Activated effector memory CD4-positive, alpha-beta T cell treated with Interleukin-2 at 50 U/mL for 16 hours (primary cell): ENCODE measurements around the gene BEND3.
"Not testable (repeated sequence)": the region's sequence is repeated elsewhere in the genome, so short reads cannot be mapped to it uniquely, and the experiment has no call there.

Experiments used
- DNase-seq: peaks from one replicate; pipeline ENCODE4 v3.0.0-alpha.2; 2020

The BEND3 gene

DNA sequence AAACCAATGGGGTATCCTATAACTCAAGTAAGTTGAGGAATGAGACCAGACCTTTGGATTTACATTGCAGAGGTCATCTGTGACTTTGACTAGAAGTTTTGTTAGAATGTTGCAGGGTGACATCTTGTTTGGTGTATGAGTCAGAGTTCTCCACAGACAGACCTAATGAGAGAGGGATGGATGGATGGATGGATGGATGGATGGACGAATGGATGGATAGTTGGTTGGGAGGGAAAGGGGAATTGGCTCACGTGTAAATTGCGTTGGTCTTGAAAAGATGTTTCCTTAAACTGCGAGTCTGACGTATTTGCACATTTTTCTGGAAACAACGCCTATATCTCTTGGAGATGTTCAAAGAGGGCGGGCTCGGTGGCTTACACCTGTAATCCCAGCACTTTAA lies 88.3 kb downstream of the BEND3 start:
- no peak for DNase-seq

DNA sequence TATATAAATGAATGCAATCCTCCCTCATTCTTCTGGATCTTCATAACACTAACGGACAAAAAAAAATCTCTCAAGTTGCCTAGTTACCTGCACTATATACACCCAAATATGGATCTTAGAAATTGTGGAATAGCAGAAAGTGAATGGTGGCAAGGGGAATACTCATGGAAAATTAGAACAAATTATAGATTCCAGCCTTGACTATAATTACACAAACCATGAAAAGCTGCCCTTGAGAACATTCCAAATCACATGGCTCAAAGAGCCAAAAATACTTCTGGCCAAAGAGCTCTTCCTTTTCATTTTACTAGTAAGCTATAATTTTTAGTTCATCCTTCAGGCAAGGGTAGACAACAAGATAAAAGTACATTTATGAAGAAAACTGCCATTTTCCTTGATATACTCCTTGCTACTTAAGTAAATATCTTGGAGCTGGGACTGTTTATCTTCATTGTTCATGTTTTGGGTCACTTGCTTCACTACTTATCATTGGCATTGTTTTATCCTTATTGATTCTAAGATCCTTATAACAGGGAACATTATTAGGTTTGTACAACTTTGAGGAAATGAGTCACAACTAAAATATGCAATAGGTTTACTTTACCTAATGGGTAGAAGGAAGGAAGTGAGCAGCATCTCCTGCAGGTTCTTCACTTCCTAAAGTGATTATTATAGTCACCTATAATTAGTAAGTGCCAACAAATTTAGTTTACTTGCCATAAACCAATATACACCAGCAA lies 93.7 kb downstream of the BEND3 start:
- no peak for DNase-seq

DNA sequence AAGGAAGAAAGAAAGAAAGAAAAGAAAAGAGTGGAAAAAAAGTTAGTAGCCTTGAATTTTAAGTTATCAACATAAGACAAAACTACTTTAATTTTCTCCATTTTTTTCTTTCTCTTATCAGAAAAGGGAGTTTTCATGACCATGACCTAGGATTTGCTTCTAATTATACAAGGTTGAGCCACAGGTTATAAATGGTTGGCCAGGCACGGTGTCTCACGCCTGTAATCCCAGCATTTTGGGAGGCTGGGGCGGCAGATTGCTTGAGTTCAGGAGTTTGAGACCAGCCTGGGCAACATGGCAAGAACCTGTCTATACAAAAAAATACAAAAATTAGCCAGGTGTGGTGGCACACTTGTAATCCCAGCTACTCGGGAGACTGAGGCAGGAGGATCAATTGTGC lies 95.1 kb downstream of the BEND3 start:
- no peak for DNase-seq

DNA sequence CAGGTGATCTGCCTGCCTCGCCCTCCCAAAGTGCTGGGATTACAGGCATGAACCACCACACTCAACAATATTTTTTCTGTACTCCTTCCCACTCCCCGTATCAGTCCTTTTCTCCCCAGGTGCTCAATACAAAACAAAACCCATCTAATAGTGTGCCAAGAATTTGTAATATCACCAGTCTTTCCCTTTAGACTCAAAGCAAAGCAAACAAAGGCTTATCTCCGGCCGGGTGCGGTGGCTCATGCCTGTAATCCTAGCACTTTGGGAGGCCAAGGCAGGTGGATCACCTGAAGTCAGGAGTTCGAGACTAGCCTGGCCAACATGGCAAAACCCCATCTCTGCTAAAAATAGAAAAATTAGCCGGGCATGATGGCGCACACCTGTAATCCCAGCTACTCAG lies 95.7 kb downstream of the BEND3 start:
- not testable (repeated sequence) for DNase-seq

DNA sequence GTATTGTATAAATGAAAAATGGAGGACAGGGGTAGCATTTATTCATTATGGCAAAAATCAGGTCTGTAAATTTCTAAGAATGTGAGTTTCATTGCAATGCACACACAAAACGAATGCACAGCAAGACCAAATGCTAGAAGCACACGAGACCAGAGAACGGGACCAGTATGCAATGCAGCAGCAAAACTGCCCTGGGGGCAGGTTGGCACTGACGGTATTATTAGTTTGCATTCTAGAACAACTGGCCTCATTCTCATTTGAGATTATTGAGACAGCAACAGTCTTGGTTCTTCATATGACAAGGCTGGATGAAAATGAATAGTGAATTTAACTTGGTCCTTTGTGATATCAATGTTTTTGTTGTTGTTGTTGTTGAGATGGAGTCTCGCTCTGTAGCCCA lies 96.3 kb downstream of the BEND3 start:
- DNase-seq = no peak
